Left ventricle myocardium inferior (tissue), 1 donor: Measurements from ENCODE around the gene SIK3. TPM values are rescaled to one million over a fixed set of nuclear protein-coding genes. Genes with fewer than 3 reads are reported as not detected.
A peak's percentile ranks its signal among the peaks of the same experiment; 100 is the strongest.

Experiments
- DNase-seq: peaks from one replicate; pipeline ENCODE4 v3.0.0-alpha.2; 2020
- H3K27ac ChIP-seq: fragments of 200-600 bp; replicated peaks from 2 replicates; pipeline ENCODE4 v1.8.0; 2021
- H3K27me3 ChIP-seq: fragments of 200-600 bp; 2 replicates; pipeline ENCODE4 v1.8.0; 2021; ENCODE audit warnings: low read depth
- H3K36me3 ChIP-seq: fragments of 200-600 bp; 2 replicates; pipeline ENCODE4 v1.8.0; 2021
- H3K4me1 ChIP-seq: fragments of 200-600 bp; 2 replicates; pipeline ENCODE4 v1.8.0; 2021
- H3K4me3 ChIP-seq: fragments of 200-600 bp; 2 replicates; pipeline ENCODE4 v1.8.0; 2021; ENCODE audit warnings: mild to moderate bottlenecking, moderate library complexity
- H3K9me3 ChIP-seq: fragments of 200-600 bp; replicated peaks from 2 replicates; pipeline ENCODE4 v1.8.0; 2021
- intact Hi-C: fragments of 100-400 bp; cut with micrococcal nuclease; formaldehyde crosslinking; loops from one replicate; pipeline ENCODE4 v1.11.0; 2022
- total RNA-seq: library from RNA; stranded (reverse); fragmentation: NEBNext Ultra II Directional; extraction: Animal tissue kit (Norgen Biotek cat#: 25700); gene quantifications from one replicate; pipeline ENCODE4 v1.2.1, GENCODE V29; 2021
- TF ChIP-seq, protein P1 (sequence below): fragments of 200-600 bp; IDR thresholded peaks from 2 replicates; pipeline ENCODE4 v1.8.0; 2021; ENCODE audit warnings: antibody characterized with exemption, mild to moderate bottlenecking, borderline replicate concordance
- donor health status: DM: no; HTN: yes; CAD: no; lungs with severe emphysema.

Gene SIK3
- total RNA-seq, 1 donor from 2014 or later, result 36.3 TPM

DNA sequence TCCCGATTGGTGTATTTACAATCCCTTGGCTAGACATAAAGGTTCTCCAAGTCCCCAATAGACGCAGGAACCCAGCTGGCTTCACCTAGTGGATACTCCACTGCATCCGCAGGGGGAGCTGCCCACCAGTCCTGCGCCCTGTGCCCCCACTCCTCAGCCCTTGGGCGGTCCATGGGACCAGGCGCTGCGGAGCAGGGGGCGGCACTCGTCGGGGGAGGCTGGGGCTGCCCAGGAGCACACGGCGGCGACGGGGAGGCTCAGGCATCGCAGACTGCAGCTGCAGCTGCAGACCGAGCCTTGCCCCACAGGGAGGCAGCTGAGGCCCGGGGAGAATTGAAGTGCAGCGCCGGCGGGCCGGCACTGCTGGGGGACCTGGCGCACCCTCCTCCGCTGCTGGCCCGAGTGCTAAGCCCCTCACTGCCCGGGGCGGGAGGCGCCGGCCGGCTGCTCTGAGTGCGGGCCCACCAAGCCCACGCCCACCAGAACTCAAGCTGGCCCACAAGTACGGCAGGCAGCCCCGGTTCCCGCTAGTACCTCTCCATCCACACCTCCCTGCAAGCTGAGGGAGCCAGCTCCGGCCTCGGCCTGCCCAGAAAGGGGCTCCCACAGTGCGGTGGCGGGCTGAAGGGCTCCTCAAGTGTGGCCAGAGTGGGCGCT, 12.2 kb upstream of the SIK3 start:
- no peak overlapping the region for H3K4me3 ChIP-seq
- no peak overlapping the region for H3K27ac ChIP-seq
- no peak for DNase-seq
- H3K4me1 ChIP-seq, result peaks cover 8% of the 10 kb centered on the region
- TF ChIP-seq, protein P1, sequence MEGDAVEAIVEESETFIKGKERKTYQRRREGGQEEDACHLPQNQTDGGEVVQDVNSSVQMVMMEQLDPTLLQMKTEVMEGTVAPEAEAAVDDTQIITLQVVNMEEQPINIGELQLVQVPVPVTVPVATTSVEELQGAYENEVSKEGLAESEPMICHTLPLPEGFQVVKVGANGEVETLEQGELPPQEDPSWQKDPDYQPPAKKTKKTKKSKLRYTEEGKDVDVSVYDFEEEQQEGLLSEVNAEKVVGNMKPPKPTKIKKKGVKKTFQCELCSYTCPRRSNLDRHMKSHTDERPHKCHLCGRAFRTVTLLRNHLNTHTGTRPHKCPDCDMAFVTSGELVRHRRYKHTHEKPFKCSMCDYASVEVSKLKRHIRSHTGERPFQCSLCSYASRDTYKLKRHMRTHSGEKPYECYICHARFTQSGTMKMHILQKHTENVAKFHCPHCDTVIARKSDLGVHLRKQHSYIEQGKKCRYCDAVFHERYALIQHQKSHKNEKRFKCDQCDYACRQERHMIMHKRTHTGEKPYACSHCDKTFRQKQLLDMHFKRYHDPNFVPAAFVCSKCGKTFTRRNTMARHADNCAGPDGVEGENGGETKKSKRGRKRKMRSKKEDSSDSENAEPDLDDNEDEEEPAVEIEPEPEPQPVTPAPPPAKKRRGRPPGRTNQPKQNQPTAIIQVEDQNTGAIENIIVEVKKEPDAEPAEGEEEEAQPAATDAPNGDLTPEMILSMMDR, result no peak
- intact Hi-C loops, result no loop called here
- H3K9me3 ChIP-seq, result peaks cover 6% of the 10 kb centered on the region
- H3K36me3 ChIP-seq, result no peaks in the 10 kb centered on the region
- no peaks in the 10 kb centered on the region for H3K27me3 ChIP-seq

- H3K36me3 ChIP-seq, result no peaks in the 10 kb centered on the region
- peaks cover 8% of the 10 kb centered on the region for H3K4me1 ChIP-seq
- peaks cover 6% of the 10 kb centered on the region for H3K9me3 ChIP-seq
- DNase-seq, result no peak
- peak overlapping the region; percentile 70 for H3K27ac ChIP-seq
- H3K27me3 ChIP-seq, result no peaks in the 10 kb centered on the region
- intact Hi-C loops, result loop anchor here (5.0 kb wide), 1 partner anchor 321 kb away; the partner anchor contains the start of gene ZPR1
- TF ChIP-seq, protein P1, result no peak
- H3K4me3 ChIP-seq, result no peak overlapping the region
Observed at GRCh38 chr11:117107701-117108590, 9.7 kb upstream of the SIK3 start.

DNA sequence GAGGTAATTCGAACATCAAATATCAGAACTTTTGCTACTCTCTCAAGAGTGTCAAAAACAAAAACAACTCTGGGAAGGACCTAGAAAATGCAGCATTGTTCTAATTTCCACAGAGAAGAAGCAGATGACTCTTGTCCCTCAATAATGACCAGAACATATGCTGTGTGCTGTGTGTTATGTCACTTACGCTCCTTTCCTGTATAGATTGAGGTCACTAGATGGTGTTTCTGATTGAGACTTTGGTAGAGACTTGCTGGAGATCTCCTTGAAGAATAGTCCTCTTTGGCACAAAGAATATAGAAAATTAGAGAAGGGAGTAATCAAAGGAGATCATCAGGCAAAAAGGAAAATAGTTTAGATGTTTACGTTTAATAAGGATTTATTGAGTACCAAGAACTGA, 2.3 kb upstream of the SIK3 start:
- TF ChIP-seq, protein P1, result no peak
- no peaks in the 10 kb centered on the region for H3K27me3 ChIP-seq
- intact Hi-C loops, result no loop called here
- H3K27ac ChIP-seq, result peak overlapping the region; percentile 99
- no peak overlapping the region for H3K4me3 ChIP-seq
- no peaks in the 10 kb centered on the region for H3K36me3 ChIP-seq
- H3K4me1 ChIP-seq, result peaks cover 42% of the 10 kb centered on the region
- DNase-seq, result no peak
- no peaks in the 10 kb centered on the region for H3K9me3 ChIP-seq

- DNase-seq, result no peak
- Histone ChIP-seq H3K9me3 (no peaks in the 10 kb centered on the region), H3K4me3 (no peak overlapping the region), H3K27me3 (no peaks in the 10 kb centered on the region), H3K27ac (peak overlapping the region; percentile 99), H3K36me3 (no peaks in the 10 kb centered on the region), H3K4me1 (peaks cover 50% of the 10 kb centered on the region)
- TF ChIP-seq, protein P1, result no peak
- intact Hi-C loops, result no loop called here
Observed at GRCh38 chr11:117099696-117100095, 1.5 kb upstream of the SIK3 start.

DNA sequence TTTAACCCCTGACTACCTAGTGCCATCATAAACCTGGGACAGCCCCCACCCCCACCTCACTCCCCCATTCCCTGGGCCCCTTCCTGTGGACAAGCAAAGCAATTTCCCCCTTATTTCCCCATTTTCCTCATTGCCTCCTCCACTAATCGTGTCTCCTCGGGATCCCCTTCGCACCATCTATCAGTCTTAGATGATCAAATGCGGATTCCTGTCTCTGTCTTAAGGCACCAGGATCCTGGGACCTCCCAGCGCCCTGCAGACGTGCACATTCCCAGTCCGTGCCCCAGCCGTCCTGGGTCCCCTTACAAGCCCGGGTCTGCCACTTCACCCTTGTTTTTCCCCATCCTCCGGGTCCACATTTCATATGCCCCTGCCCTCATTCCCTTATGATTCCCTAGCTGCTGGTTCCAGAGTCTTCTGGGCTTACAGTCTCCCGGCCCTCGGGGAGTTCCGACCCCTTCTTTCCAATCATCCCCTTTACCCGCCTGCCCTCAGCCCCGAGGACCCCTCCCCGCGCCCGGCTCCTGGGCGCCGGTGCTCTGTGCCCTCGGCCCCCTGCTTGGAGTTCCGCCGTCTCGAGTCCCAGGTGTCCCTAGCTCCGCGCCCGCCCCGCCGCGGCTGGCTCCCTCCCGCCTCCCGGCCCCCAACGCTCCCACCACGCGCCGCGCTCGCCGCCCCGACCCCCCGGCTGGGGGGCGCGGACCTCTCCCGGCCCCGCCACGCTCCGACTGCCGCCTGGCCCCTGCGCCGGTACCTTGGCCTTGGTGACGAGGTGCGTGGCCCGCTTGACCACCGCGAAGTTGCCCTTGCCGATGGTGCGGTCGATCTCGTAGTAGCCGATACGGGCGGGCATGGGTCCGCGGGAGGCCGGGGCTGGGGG, 599 bp downstream of the SIK3 start:
- DNase-seq, result peak; percentile 42
- intact Hi-C loops, result no loop called here
- peak overlapping the region; percentile 84 for H3K4me3 ChIP-seq
- H3K36me3 ChIP-seq, result no peaks in the 10 kb centered on the region
- H3K4me1 ChIP-seq, result peaks cover 68% of the 10 kb centered on the region
- H3K27ac ChIP-seq, result peak overlapping the region; percentile 99
- no peaks in the 10 kb centered on the region for H3K27me3 ChIP-seq
- no peaks in the 10 kb centered on the region for H3K9me3 ChIP-seq
- TF ChIP-seq, protein P1, result no peak
